NCI-H526 treated with DMSO at 0.1 percent for 48 hours (cell line): Measurements from ENCODE around the gene TMEM19.
"Not testable (repeated sequence)": the region's sequence is repeated elsewhere in the genome, so short reads cannot be mapped to it uniquely, and the experiment has no call there.

ENCODE experiments used
- DNase-seq: peaks from one replicate; lab custom pipeline; 2025; lab: John Stamatoyannopoulos, UW

Gene TMEM19

DNA sequence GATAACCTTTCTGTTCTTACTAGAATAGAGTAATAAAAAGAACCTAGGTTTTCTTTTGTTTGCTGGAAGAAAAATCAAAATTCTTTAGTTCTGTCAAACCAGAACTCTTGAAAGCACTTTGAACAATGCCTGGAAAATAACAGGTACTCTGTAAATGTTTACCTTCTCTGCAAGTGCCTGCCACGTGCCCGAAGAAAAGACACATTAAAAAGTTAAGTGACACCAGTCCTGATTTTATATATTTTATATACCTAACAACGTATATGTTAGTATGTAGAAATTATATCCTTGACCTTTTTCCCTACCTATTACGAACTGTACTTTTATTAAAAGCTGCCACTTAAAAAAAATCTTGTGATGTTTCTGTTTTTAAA is 20.8 kb upstream of the TMEM19 start:
- DNase-seq = no peak

DNA sequence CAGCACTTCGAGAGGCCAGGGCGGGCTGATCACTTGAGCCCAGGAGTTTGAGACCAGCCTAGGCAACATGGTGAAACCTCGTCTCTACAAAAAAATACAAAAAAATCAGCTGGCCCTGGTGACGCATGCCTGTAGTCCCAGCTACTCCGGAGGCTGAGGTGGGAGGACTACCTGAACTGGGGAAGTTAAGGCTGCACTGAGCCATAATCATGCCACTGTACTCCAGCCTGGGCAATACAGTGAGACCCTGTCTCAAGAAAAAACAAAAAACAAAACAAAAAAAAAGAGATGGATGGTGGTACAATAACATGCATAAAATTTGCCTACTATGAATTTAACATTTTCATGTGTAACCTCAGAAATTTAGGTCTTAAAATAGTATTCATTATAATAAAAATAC is 19.6 kb upstream of the TMEM19 start:
- DNase-seq = no peak

DNA sequence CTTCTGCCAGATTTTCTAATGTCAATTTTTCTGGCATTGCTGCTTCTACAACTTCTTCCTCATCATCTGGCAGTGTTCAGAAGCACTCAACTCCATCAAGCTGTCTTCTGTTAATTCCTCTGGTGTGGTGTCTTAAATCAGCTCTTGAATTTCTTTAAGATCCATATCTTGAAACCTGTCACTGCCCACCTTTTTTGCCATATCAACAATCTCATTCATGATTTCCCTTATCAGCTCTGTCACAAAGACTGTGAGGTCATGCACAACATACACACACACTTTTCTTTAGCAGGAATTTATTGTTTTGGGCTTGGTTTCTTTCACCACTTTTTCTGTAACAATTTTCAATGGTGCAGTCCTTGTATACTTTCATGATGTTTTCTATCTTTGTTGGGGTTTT is 14.6 kb upstream of the TMEM19 start:
- no peak for DNase-seq

- no peak for DNase-seq
These were observed 14.1 kb upstream of the TMEM19 start for GRCh38 chr12:71671816-71672215.

- no peak for DNase-seq
These were observed 3.4 kb upstream of the TMEM19 start for GRCh38 chr12:71682466-71682865.

GRCh38 chr12:71683633-71684032 is 2.2 kb upstream of the TMEM19 start:
- DNase-seq = no peak

DNA sequence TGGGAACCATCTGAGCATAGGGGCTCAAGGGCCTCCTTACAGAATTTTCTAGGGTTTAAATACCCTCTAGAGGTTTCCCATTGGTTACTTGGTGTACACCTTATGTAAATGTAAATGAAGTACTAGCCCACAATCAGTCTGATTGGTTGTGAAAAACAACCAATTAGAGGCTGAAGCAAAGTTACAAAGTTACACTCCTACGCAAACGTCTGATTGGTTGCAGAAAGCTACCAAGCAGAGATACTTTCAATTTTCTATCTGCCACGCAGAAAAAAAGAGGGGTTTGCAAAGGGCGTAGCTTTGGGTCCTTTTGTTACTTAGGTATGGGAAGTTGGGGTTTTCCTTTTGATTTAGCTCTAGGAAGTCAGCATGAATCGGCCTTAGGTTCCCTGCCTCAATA is 1.8 kb upstream of the TMEM19 start:
- DNase-seq = no peak

- no peak for DNase-seq
These were observed 473 bp upstream of the TMEM19 start for GRCh38 chr12:71685312-71685906.

DNA sequence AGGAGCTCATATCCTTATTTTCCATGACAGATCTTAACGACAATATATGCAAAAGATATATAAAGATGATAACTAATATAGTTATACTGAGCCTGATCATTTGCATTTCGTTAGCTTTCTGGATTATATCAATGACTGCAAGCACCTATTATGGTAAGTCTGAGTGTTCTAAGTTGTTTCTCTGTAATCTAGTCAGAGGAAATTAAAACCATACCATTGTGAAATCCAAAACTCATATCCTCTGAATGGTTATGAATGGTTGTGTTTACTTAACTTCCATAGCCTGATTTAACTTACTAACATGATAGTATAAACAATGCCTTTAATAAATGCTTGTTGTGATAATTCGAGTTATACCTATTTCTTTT is 760 bp downstream of the TMEM19 start:
- no peak for DNase-seq

- DNase-seq = not testable (repeated sequence)
These were observed 1.3 kb downstream of the TMEM19 start for GRCh38 chr12:71687172-71687571.

GRCh38 chr12:71688961-71689570 is 3.2 kb downstream of the TMEM19 start:
- DNase-seq = no peak

DNA sequence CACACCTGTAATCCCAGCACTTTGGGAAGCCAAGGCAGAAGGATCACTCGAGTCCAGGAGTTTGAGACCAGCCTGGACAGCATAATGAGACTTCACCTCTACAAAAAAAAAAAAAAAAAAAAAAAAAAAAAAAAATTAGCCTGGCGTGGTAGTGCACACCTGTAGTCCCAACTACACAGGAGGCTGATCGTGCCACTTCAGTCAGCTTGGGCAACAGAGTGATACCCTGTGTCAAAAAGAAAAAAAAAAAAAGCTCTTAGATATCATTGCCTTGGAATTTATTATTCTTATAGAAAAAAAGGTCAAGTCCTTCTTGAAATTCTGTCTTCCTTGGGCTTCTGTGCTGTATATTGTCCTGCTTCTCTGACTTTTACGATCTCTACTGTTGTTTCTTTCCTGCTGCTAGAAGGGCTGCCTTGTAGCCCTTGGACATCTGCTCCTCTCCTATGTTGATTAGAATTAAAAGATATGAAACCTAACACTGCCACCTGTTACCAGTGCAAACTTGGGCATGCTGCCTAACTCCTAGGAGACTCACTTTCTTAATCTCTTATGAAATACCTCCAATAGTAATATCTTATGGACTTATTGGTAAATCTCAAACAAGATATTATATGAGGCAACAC is 5.7 kb downstream of the TMEM19 start:
- peak; percentile 21 for DNase-seq

DNA sequence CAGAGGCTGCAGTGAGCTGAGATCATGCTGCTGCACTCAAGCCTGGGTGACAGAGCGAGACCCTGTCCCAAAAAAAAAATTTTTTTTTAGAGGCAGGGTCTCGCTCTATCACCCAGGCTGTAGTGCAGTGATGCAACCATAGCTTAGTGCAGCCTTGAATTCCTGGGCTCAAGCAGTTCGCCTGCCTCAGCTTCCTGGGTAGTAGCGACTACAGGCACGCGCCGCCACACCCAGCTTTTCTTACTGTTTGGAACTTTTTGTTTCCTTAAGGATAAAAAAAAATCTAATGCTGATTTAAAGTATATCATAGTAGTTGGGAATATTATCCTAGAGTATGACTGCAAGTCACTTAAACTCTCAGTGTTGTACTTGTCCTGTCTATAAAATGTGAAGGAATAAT is 7.2 kb downstream of the TMEM19 start:
- DNase-seq = no peak

GRCh38 chr12:71693651-71694050 is 7.8 kb downstream of the TMEM19 start:
- DNase-seq = not testable (repeated sequence)

- no peak for DNase-seq
These were observed 8.4 kb downstream of the TMEM19 start for GRCh38 chr12:71694099-71694820.

- no peak for DNase-seq
These were observed 9.9 kb downstream of the TMEM19 start for GRCh38 chr12:71695782-71696181.

DNA sequence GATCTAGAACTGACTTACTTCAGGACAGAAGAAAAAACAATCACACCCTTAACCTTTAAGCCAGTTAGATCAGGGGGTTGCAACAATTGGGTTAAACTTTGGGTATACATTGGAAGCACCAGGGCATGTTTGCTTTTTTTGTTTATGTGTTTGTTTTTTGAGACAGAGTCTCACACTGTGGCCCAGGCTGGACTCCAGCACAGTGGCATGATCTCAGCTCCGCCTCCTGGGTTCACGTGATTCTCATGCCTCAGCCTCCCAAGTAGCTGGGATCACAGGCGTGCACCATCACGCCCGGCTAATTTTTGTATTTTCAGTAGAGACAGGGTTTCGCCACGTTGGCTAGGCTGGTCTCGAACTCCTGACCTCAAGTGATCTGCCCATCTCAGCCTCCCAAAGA is 16.3 kb downstream of the TMEM19 start:
- not testable (repeated sequence) for DNase-seq

DNA sequence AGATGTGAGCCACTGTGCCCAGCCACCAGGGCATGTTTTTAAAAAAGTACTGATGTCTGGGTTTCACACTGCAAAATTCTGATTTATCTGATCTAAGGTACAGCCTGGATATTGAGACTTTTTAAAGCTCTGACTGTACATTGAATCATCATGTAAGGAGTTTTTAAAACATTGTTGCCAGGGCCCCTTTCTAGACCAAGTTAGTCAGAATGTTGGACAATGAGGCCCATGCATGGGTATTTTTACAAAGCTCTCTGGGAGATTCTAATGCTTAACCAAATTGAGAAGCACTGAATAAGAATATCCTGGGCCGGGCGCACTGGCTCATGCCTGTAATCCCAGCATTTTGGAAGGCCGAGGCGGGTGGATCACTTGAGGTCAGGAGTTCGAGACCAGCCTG is 16.7 kb downstream of the TMEM19 start:
- no peak for DNase-seq

DNA sequence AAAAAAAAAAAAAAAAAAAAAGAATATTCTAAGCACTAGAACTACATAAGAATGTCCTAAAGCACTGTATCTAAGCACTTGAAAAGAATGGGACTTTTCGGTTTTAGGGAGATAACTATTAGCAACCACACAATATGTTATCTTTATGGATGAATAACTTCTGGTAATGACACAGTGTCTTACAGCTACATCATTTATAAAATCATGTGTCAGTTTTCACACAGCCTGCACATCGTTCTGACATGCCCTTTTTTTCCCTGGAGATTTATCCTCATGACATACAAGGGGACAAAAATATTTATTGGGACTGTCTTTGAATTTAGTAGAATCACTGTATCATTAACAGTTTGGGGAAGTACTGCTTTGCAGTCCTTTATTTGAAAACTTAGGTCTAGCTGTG is 17.3 kb downstream of the TMEM19 start:
- no peak for DNase-seq

- no peak for DNase-seq
These were observed 19.0 kb downstream of the TMEM19 start for GRCh38 chr12:71704920-71705319.

DNA sequence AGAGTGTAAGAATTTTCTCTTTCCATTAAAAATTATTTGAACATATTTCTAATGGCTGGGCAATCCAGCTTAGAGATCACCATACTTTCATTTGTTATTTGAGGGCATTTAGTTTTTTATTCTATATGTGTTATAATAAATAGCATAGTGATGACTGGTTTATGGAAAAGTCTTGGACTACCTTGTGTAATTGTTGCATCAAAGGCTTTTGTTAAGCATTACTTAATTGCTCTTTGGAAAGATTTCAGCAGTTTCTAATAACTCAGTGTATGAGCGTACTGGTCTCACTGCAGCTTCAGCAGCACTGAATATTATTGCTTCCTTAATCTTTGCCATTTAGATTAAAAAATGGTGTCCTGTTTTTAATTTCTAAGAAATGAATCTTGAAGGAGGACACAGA is 22.8 kb downstream of the TMEM19 start:
- no peak for DNase-seq

DNA sequence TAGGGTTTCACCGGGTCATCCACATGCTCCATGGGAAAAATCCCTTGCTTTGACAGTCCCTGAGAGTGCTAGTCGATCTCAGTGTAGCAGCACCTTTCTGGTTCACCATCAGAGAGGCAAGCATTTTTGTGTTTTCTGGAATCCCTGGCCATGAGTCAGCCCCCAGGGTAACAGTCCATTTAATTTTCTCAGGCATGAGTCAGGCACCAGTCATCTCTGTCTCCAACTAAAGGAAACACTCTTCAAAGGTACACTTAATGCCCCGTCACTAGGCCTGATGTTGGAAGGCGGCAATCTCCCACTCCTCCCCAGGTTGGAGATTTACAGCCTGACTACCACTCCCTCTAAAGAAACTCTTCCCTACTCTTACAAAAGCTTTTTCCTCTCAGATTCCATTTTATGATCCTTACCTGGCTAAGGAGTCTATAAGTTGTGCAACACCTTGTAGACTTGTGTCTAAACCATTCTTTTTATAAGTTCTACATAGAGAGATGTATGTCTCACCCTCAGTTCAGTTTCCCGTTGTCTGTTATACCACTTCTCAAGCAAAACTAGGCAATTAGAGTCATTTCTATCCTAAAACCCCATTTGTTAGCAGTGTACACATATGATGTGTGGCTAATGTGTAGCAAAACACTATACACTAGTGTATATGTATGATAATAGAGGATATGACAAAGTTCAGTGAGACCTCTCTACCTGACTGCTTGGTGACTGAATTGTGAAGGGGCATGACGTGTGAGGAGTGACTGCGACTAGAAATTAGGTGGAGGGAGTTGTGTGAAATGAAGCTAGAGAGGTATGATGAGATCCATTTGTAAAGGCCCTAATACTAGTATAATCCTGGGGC is 24.6 kb downstream of the TMEM19 start:
- no peak for DNase-seq
